Heart left ventricle (tissue), 13 donors: ENCODE data around the gene CPN1.

Source experiments
- POLR2A ChIP-seq, 2 donors: fragments of 450-650 bp; IDR thresholded peaks; one replicate each; pipeline ENCODE4 v1.6.1; 2017; ENCODE audit warnings: antibody characterized with exemption in 2 of 2, mild to moderate bottlenecking in 2 of 2, moderate library complexity in 2 of 2
- TF ChIP-seq, protein P1 (sequence below), 12 donors: fragments of 200-600 bp; sonication (generic) in 4 of 12; IDR thresholded peaks; one replicate each; pipeline versions ENCODE4 v1.5.0 to v1.8.0; 2018 to 2022; ENCODE audit warnings: antibody characterized with exemption in 12 of 12, mild to moderate bottlenecking in 5 of 12
- donor health status: ischemic (EF 13 %, LVEDD 7.1; RV severe dilation, severe dysfunction).
- donor health status: DM: no; HTN: yes; CAD: no.
- donor health status: DM: no; HTN: no; CAD: no.
- donor health status: ischemic (EF 25% LVEDD 6.9; RV normal size, moderate dysfunction).
- donor health status: ischemic (EF 25% LVEDD 5.7; RV mildly dilated, moderate dysfunction).
- donor health status: ischemic (EF 35%, LVEDD 5.7; RV mildly dilated, moderate dysfunction).
- donor health status: nonischemic (EF 11% LVEDD 7.7; RV severe dilation, severe dysfunction).
- donor health status: DM: yes; HTN: yes; CAD: no.
- donor health status: PGD.
- donor health status: ischemic (EF 29% LVEDD 5.4; RV normal size, mild dysfunction).
- donor health status: nonischemic (EF 23%, LVEDD 6.1; RV moderate dilation, normal function).

DNA sequence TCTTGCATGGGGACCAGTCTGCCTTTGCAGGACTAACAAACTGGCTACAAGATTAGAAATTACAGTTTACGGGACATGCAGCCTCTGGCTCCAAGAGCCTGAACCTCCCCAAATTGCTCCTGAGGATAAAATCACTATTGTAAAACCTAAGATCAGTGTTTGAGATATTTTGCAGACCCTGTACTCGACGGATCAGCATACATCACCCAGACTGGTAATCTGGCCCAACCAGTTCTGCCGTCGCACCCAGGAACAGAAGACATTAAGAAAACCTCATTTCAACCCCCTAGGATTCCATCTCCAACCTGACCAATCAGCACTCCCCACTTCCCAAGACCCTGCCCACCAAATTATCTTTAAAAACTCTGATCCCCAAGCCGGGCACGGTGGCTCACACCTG lies 44.8 kb downstream of the CPN1 start:
- no peak for TF ChIP-seq POLR2A (IDR thresholded peaks at IDR 0.05)
- TF ChIP-seq, protein P1, sequence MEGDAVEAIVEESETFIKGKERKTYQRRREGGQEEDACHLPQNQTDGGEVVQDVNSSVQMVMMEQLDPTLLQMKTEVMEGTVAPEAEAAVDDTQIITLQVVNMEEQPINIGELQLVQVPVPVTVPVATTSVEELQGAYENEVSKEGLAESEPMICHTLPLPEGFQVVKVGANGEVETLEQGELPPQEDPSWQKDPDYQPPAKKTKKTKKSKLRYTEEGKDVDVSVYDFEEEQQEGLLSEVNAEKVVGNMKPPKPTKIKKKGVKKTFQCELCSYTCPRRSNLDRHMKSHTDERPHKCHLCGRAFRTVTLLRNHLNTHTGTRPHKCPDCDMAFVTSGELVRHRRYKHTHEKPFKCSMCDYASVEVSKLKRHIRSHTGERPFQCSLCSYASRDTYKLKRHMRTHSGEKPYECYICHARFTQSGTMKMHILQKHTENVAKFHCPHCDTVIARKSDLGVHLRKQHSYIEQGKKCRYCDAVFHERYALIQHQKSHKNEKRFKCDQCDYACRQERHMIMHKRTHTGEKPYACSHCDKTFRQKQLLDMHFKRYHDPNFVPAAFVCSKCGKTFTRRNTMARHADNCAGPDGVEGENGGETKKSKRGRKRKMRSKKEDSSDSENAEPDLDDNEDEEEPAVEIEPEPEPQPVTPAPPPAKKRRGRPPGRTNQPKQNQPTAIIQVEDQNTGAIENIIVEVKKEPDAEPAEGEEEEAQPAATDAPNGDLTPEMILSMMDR (IDR thresholded peaks at IDR 0.05): no peak
